Measurements from ENCODE around the gene ZNG1F. TPM values are rescaled to one million over a fixed set of nuclear protein-coding genes. Genes with fewer than 3 reads are reported as not detected.
"Not testable (repeated sequence)": the region's sequence is repeated elsewhere in the genome, so short reads cannot be mapped to it uniquely, and the experiment has no call there.

ZNG1F gene
- total RNA-seq, 1 donor from 2014 or later: 11.4 TPM

DNA sequence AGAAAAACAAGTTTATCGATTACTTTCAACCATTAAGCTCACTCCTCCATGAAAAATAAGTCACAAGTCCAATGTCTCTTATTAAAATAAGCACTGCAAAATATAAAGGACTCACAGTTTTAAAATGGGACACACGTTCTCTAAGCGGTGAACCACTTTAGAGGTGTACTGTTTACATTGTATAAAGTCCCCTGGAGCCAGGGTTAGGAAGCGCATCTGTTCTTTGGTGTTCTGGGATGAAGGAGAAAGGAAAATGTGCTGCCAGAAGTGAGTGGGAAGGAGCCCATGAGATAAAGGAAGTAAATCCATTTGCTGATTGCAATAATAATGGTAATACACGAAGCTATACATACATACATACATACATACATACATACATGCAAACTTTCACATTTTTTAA, 101.2 kb downstream of the ZNG1F start:
- H3K36me3 Mint-ChIP-seq (ENCODE audit: low read depth); H3K4me1 Mint-ChIP-seq (ENCODE audit: low read depth); H3K4me3 Mint-ChIP-seq (ENCODE audit: low read depth); H3K27ac Mint-ChIP-seq; intact Hi-C loops (cut with micrococcal nuclease); H3K9me3 Mint-ChIP-seq; DNase-seq (ENCODE audit: low spot score): not testable (repeated sequence)
- peaks cover 20% of the 10 kb centered on the region for H3K27me3 Mint-ChIP-seq (ENCODE audit: low read depth)

- DNase-seq (ENCODE audit: low spot score); intact Hi-C loops (cut with micrococcal nuclease); H3K4me1 Mint-ChIP-seq (ENCODE audit: low read depth); H3K4me3 Mint-ChIP-seq (ENCODE audit: low read depth); H3K9me3 Mint-ChIP-seq; H3K36me3 Mint-ChIP-seq (ENCODE audit: low read depth); H3K27ac Mint-ChIP-seq: not testable (repeated sequence)
- peaks cover 25% of the 10 kb centered on the region for H3K27me3 Mint-ChIP-seq (ENCODE audit: low read depth)
Observed at GRCh38 chr9:41087157-41087780, 101.8 kb downstream of the ZNG1F start.

- H3K9me3 Mint-ChIP-seq; H3K27ac Mint-ChIP-seq; H3K36me3 Mint-ChIP-seq (ENCODE audit: low read depth); intact Hi-C loops (cut with micrococcal nuclease); DNase-seq (ENCODE audit: low spot score); H3K4me3 Mint-ChIP-seq (ENCODE audit: low read depth); H3K4me1 Mint-ChIP-seq (ENCODE audit: low read depth): not testable (repeated sequence)
- peaks cover 26% of the 10 kb centered on the region for H3K27me3 Mint-ChIP-seq (ENCODE audit: low read depth)
Observed at GRCh38 chr9:41086685-41087084, 102.4 kb downstream of the ZNG1F start.

DNA sequence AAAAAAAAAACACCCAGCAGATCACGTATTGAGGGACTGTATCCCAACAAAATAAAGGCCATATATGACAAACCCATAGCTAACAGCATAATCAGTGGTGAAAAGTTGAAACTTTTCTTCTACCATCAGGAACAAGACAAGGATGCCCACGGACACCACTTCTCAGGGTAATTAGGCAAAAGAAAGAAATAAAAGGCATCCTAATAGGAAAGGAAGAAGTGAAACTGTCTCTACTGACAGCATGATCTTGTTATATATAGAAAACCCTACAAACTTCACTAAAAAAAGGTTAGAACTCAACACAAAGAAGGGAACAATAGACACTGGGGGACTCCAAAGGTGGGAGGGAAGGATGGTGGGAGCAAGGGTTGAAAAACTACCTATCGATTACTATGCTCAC, 102.9 kb downstream of the ZNG1F start:
- H3K27me3 Mint-ChIP-seq (ENCODE audit: low read depth): peaks cover 26% of the 10 kb centered on the region
- intact Hi-C loops (cut with micrococcal nuclease); DNase-seq (ENCODE audit: low spot score); H3K9me3 Mint-ChIP-seq; H3K36me3 Mint-ChIP-seq (ENCODE audit: low read depth); H3K27ac Mint-ChIP-seq; H3K4me1 Mint-ChIP-seq (ENCODE audit: low read depth); H3K4me3 Mint-ChIP-seq (ENCODE audit: low read depth): not testable (repeated sequence)

DNA sequence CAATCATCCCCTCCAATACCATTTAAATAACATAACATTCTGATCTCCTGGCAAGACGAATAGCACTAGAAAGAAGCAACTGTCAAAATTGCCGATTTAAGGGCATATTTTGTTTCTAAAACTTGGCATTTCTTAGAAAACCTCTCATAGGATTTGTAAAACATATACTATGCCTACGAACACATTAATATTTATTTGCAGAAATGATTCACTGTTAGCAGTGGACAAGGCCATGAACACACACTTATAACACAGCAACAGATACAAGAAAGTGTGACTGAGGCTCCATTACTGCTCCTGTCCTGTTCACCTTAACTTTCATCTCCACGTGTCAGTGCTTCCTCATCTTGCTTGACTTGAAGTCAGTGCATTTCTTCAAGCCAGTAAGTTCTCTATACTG, 106.8 kb downstream of the ZNG1F start:
- intact Hi-C loops (cut with micrococcal nuclease); DNase-seq (ENCODE audit: low spot score); H3K36me3 Mint-ChIP-seq (ENCODE audit: low read depth); H3K9me3 Mint-ChIP-seq; H3K4me3 Mint-ChIP-seq (ENCODE audit: low read depth); H3K4me1 Mint-ChIP-seq (ENCODE audit: low read depth); H3K27ac Mint-ChIP-seq: not testable (repeated sequence)
- peaks cover 18% of the 10 kb centered on the region for H3K27me3 Mint-ChIP-seq (ENCODE audit: low read depth)

Other genes with a start within 250 kb of the ZNG1F start
- 0.18 TPM in 1 of 2 replicates, not detected in the other for gene FOXD4L6, start 60.6 kb downstream of the ZNG1F start, total RNA-seq